ENCODE results near the gene MYRIP.

DNA sequence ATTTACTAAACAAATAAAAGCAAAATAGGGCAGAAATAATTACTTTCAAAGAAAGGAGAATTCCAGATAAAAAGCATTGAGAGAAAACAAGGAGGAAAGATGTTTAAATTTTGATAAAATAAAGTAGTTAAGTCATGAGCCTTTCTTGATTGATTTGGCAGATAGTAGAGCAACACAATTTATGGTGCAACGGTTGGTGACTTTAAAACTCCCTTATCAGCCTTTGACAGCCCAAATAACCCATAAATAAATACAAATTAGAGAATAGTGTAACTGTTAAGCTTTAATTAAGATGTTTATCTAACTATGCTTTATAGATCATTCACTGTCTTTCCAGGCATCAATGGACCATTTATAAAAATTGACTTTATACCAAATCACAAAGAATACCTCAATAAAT, 446.1 kb downstream of the MYRIP start:
- TF ChIP-seq, protein P1, sequence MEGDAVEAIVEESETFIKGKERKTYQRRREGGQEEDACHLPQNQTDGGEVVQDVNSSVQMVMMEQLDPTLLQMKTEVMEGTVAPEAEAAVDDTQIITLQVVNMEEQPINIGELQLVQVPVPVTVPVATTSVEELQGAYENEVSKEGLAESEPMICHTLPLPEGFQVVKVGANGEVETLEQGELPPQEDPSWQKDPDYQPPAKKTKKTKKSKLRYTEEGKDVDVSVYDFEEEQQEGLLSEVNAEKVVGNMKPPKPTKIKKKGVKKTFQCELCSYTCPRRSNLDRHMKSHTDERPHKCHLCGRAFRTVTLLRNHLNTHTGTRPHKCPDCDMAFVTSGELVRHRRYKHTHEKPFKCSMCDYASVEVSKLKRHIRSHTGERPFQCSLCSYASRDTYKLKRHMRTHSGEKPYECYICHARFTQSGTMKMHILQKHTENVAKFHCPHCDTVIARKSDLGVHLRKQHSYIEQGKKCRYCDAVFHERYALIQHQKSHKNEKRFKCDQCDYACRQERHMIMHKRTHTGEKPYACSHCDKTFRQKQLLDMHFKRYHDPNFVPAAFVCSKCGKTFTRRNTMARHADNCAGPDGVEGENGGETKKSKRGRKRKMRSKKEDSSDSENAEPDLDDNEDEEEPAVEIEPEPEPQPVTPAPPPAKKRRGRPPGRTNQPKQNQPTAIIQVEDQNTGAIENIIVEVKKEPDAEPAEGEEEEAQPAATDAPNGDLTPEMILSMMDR (IDR thresholded peaks at IDR 0.05; ENCODE audit: low read depth, low read length, poor library complexity, severe bottlenecking), result no peak
- no peak for TF ChIP-seq EZH2phosphoT487 (IDR thresholded peaks at IDR 0.05; ENCODE audit: borderline replicate concordance, low read length)

All from DOHH2 (cell line).